IMR-90 (cell line): ENCODE measurements around the gene SPDYC.

ENCODE experiments used
- RAD21 ChIP-seq: IDR thresholded peaks from 2 replicates; pipeline ENCODE4 v1.6.1; 2012; ENCODE audit warnings: low read length, improper control_type of control experiment
- TF ChIP-seq, protein P1 (sequence below): conservative IDR thresholded peaks from 2 replicates; pipeline ENCODE4 v1.5.1; 2012; ENCODE audit warnings: mild to moderate bottlenecking, low read depth, low read length, improper control_type of control experiment

DNA sequence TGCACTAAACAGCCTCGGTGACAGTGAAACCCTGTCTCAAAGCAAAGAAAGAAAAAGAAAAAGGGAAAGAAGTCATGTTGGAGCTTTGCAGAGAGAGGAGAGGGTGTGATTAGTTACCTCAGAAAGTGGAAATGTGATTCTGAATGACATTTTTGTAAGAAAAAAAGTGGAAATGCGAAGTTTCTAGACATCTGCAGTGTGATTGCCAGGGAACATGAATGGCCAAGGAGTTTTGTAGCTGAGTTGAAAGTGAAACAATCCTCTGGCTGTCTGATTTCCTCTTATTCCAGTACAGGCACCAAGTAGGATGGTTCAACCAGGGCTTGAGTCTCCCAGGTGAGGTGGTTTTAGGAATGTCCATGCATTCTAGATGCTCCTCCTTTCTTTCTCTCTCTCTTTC is 17.9 kb upstream of the SPDYC start:
- TF ChIP-seq, protein P1, sequence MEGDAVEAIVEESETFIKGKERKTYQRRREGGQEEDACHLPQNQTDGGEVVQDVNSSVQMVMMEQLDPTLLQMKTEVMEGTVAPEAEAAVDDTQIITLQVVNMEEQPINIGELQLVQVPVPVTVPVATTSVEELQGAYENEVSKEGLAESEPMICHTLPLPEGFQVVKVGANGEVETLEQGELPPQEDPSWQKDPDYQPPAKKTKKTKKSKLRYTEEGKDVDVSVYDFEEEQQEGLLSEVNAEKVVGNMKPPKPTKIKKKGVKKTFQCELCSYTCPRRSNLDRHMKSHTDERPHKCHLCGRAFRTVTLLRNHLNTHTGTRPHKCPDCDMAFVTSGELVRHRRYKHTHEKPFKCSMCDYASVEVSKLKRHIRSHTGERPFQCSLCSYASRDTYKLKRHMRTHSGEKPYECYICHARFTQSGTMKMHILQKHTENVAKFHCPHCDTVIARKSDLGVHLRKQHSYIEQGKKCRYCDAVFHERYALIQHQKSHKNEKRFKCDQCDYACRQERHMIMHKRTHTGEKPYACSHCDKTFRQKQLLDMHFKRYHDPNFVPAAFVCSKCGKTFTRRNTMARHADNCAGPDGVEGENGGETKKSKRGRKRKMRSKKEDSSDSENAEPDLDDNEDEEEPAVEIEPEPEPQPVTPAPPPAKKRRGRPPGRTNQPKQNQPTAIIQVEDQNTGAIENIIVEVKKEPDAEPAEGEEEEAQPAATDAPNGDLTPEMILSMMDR, result no peak
- no peak for TF ChIP-seq RAD21
